Sigmoid colon (tissue), 4 donors: ENCODE data around the gene CARD19.

Experiments
- EP300 ChIP-seq, 4 donors: sonication (generic); formaldehyde crosslinking; IDR thresholded peaks; one replicate each; pipeline ENCODE4 v1.6.1; 2017; ENCODE audit warnings: antibody characterized with exemption in 4 of 4
- POLR2A ChIP-seq, 2 donors: fragments of 450-650 bp; IDR thresholded peaks; one replicate each; pipeline ENCODE4 v1.6.1; 2016; ENCODE audit warnings: antibody characterized with exemption in 2 of 2, mild to moderate bottlenecking in 2 of 2, moderate library complexity in 2 of 2
- POLR2AphosphoS5 ChIP-seq, 4 donors: sonication (generic); formaldehyde crosslinking; IDR thresholded peaks; one replicate each; pipeline ENCODE4 v1.6.1; 2017; ENCODE audit warnings: antibody characterized with exemption in 4 of 4
- TF ChIP-seq, protein P1 (sequence below), 4 experiments: fragments of 450-650 bp in 3 of 4; fragments of 200-600 bp in 1 of 4; IDR thresholded peaks; one replicate each; pipeline ENCODE4 v1.5.1; 2016 to 2019; ENCODE audit warnings: antibody characterized with exemption in 4 of 4, mild to moderate bottlenecking in 3 of 4, moderate library complexity in 2 of 4

- TF ChIP-seq, protein P1, sequence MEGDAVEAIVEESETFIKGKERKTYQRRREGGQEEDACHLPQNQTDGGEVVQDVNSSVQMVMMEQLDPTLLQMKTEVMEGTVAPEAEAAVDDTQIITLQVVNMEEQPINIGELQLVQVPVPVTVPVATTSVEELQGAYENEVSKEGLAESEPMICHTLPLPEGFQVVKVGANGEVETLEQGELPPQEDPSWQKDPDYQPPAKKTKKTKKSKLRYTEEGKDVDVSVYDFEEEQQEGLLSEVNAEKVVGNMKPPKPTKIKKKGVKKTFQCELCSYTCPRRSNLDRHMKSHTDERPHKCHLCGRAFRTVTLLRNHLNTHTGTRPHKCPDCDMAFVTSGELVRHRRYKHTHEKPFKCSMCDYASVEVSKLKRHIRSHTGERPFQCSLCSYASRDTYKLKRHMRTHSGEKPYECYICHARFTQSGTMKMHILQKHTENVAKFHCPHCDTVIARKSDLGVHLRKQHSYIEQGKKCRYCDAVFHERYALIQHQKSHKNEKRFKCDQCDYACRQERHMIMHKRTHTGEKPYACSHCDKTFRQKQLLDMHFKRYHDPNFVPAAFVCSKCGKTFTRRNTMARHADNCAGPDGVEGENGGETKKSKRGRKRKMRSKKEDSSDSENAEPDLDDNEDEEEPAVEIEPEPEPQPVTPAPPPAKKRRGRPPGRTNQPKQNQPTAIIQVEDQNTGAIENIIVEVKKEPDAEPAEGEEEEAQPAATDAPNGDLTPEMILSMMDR (IDR thresholded peaks at IDR 0.05), result no peak
- no peak for TF ChIP-seq POLR2AphosphoS5 (IDR thresholded peaks at IDR 0.05)
- TF ChIP-seq POLR2A (IDR thresholded peaks at IDR 0.05), result no peak
- TF ChIP-seq EP300 (IDR thresholded peaks at IDR 0.05), result no peak
Observed at GRCh38 chr9:93091056-93091452, 5.0 kb upstream of the CARD19 start.
